GM12878 (cell line): ENCODE results near the gene MIA2. TPM values are rescaled to one million over a fixed set of nuclear protein-coding genes. Genes with fewer than 3 reads are reported as not detected.

Experiments used
- EED ChIP-seq: sonication (generic); IDR thresholded peaks from 2 replicates; pipeline ENCODE4 v1.6.1; 2016; ENCODE audit warnings: antibody characterized with exemption, low read depth
- EGR1 ChIP-seq, 2 experiments: IDR thresholded peaks; 1 replicate in 1 of 2; 2 replicates in 1 of 2; pipeline ENCODE4 v1.6.1; 2011 to 2012; ENCODE audit warnings: low read depth in 2 of 2, low read length in 2 of 2, borderline replicate concordance in 1 of 2, mild to moderate bottlenecking in 1 of 2, moderate library complexity in 1 of 2
- ESRRA ChIP-seq: IDR thresholded peaks from 2 replicates; pipeline ENCODE4 v1.6.1; 2012; ENCODE audit warnings: mild to moderate bottlenecking, low read length, improper control_type of control experiment
- ETV6 ChIP-seq, 2 experiments: fragments of 450-650 bp in 1 of 2; IDR thresholded peaks in 1 of 2; conservative IDR thresholded peaks in 1 of 2; 2 replicates each; pipeline ENCODE4 v1.6.1; 2014; ENCODE audit warnings: antibody characterized with exemption in 1 of 2, borderline replicate concordance in 1 of 2, low read depth in 1 of 2, mild to moderate bottlenecking in 1 of 2, moderate library complexity in 1 of 2
- EZH2 ChIP-seq: IDR thresholded peaks from 2 replicates; pipeline ENCODE4 v1.6.1; 2012; ENCODE audit warnings: low read depth, mild to moderate bottlenecking, control low read depth, inconsistent platforms, low read length, borderline replicate concordance; ENCODE audit not compliant: control insufficient read depth
- HDAC6 ChIP-seq: fragments of 200-600 bp; sonication (generic); IDR thresholded peaks from one replicate; pipeline ENCODE4 v1.8.0; 2017; ENCODE audit warnings: antibody characterized with exemption; ENCODE audit not compliant: unreplicated experiment
- MAX ChIP-seq: IDR thresholded peaks from 2 replicates; pipeline ENCODE4 v1.6.1; 2012; ENCODE audit warnings: low read depth, low read length, improper control_type of control experiment
- NR2F1 ChIP-seq: fragments of 450-650 bp; conservative IDR thresholded peaks from 2 replicates; pipeline ENCODE4 v1.6.1; 2017; ENCODE audit warnings: mild to moderate bottlenecking
- POLR2AphosphoS2 ChIP-seq: IDR thresholded peaks from 2 replicates; pipeline ENCODE4 v1.6.1; 2011; ENCODE audit warnings: low read depth, mild to moderate bottlenecking, low read length, improper control_type of control experiment, moderate library complexity
- RB1 ChIP-seq: fragments of 450-650 bp; formaldehyde crosslinking; IDR thresholded peaks from 2 replicates; pipeline ENCODE4 v1.6.1; 2017; ENCODE audit warnings: mild to moderate bottlenecking, borderline replicate concordance
- RFX5 ChIP-seq: IDR thresholded peaks from 2 replicates; pipeline ENCODE4 v1.6.1; 2011; ENCODE audit warnings: low read depth, low read length, improper control_type of control experiment
- SIN3A ChIP-seq: IDR thresholded peaks from 2 replicates; pipeline ENCODE4 v1.6.1; 2012; ENCODE audit warnings: low read depth, low read length, improper control_type of control experiment
- SMAD1 ChIP-seq: fragments of 450-650 bp; IDR thresholded peaks from 2 replicates; pipeline ENCODE4 v1.6.1; 2018; ENCODE audit warnings: mild to moderate bottlenecking, low read depth; ENCODE audit not compliant: partially characterized antibody
- STAT1 ChIP-seq: fragments of 450-650 bp; conservative IDR thresholded peaks from 2 replicates; pipeline ENCODE4 v1.6.1; 2014; ENCODE audit warnings: antibody characterized with exemption, mild to moderate bottlenecking
- SUZ12 ChIP-seq: fragments of 200-600 bp; sonication (generic); IDR thresholded peaks from one replicate; pipeline ENCODE4 v1.6.1; 2018; ENCODE audit warnings: antibody characterized with exemption, mild to moderate bottlenecking; ENCODE audit not compliant: unreplicated experiment
- TCF12 ChIP-seq: IDR thresholded peaks from 2 replicates; pipeline ENCODE4 v1.6.1; 2011; ENCODE audit warnings: low read depth, mild to moderate bottlenecking, low read length
- YBX1 ChIP-seq: fragments of 450-650 bp; IDR thresholded peaks from 2 replicates; pipeline ENCODE4 v1.6.1; 2016; ENCODE audit warnings: antibody characterized with exemption
- ZBTB33 ChIP-seq: fragments of 450-650 bp; IDR thresholded peaks from 2 replicates; pipeline ENCODE4 v1.6.1; 2017; ENCODE audit warnings: mild to moderate bottlenecking
- ZNF622 ChIP-seq: fragments of 450-650 bp; IDR thresholded peaks from 2 replicates; pipeline ENCODE4 v1.6.1; 2017; ENCODE audit warnings: mild to moderate bottlenecking, inconsistent platforms
- polyA plus RNA-seq, 11 experiments: library from polyadenylated mRNA; depleted of rRNA in 4 of 11; unstranded in 6 of 11; stranded (reverse) in 5 of 11; fragments of >200 nt; fragmentation: Nextera tagmentation in 4 of 11; fragmentation: Illumina TruSeq in 1 of 11; extraction: Ambion mirVana in 4 of 11; extraction: Trizol in 1 of 11; gene quantifications; 1 replicate in 1 of 11; 2 replicates in 10 of 11; pipeline versions ENCODE4 v1.2.1 to v1.2.3, GENCODE V29; 2011 to 2016; ENCODE audit warnings: inconsistent platforms in 2 of 11, missing spikeins in 2 of 11, low read depth in 1 of 11
- total RNA-seq, 4 experiments: library from RNA; depleted of rRNA in 3 of 4; stranded (reverse); fragments of >200 nt in 3 of 4; fragmentation: Illumina TruSeq in 1 of 4; extraction: Trizol in 1 of 4; gene quantifications; 2 replicates each; pipeline versions ENCODE4 v1.2.1 to v1.2.3, GENCODE V29; 2013 to 2021
- TF ChIP-seq, protein P1 (sequence below): IDR thresholded peaks from 2 replicates; pipeline ENCODE4 v1.6.1; 2012; ENCODE audit warnings: improper control_type of control experiment, low read depth, low read length; ENCODE audit not compliant: insufficient replicate concordance
- TF ChIP-seq, protein P2 (sequence below): IDR thresholded peaks from 2 replicates; pipeline ENCODE4 v1.6.1; 2012; ENCODE audit warnings: mild to moderate bottlenecking, low read depth, low read length

Gene MIA2
- total and polyA plus RNA-seq, 10 of the 15 experiments (the other 5 are each of a cell fraction or from before 2014, with no cell fraction given), result 6.3 to 36.8 (median 17.1) TPM

- TF ChIP-seq SIN3A (no peak; the same call in 1 of the 2 replicates), ZBTB33 (no peak), MAX (peak; percentile 19; the same call in 1 of the 2 replicates), RFX5 (no peak), STAT1 (no peak), TCF12 (peak; percentile 18; the same call in 1 of the 2 replicates), ETV6 (conservative IDR thresholded peaks at IDR 0.05 in 1 of 2, IDR thresholded peaks at IDR 0.05 in 1 of 2; ENCODE audit: borderline replicate concordance in 1 of 2, low read depth in 1 of 2) (no peak), RB1 (no peak), EED (peak; percentile 36; the same call in 1 of the 2 replicates), SMAD1 (no peak), POLR2AphosphoS2 (no peak; the same call in 1 of the 2 replicates), ZNF622 (no peak), EGR1 (IDR thresholded peaks at IDR 0.05; ENCODE audit: borderline replicate concordance in 1 of 2, low read depth in 2 of 2, low read length in 2 of 2) (no peak), NR2F1 (peak; percentile 70), HDAC6 (no peak), YBX1 (no peak), ESRRA (peak; percentile 43; the same call in 1 of the 2 replicates), SUZ12 (no peak), EZH2 (no peak)
- TF ChIP-seq, protein P1, sequence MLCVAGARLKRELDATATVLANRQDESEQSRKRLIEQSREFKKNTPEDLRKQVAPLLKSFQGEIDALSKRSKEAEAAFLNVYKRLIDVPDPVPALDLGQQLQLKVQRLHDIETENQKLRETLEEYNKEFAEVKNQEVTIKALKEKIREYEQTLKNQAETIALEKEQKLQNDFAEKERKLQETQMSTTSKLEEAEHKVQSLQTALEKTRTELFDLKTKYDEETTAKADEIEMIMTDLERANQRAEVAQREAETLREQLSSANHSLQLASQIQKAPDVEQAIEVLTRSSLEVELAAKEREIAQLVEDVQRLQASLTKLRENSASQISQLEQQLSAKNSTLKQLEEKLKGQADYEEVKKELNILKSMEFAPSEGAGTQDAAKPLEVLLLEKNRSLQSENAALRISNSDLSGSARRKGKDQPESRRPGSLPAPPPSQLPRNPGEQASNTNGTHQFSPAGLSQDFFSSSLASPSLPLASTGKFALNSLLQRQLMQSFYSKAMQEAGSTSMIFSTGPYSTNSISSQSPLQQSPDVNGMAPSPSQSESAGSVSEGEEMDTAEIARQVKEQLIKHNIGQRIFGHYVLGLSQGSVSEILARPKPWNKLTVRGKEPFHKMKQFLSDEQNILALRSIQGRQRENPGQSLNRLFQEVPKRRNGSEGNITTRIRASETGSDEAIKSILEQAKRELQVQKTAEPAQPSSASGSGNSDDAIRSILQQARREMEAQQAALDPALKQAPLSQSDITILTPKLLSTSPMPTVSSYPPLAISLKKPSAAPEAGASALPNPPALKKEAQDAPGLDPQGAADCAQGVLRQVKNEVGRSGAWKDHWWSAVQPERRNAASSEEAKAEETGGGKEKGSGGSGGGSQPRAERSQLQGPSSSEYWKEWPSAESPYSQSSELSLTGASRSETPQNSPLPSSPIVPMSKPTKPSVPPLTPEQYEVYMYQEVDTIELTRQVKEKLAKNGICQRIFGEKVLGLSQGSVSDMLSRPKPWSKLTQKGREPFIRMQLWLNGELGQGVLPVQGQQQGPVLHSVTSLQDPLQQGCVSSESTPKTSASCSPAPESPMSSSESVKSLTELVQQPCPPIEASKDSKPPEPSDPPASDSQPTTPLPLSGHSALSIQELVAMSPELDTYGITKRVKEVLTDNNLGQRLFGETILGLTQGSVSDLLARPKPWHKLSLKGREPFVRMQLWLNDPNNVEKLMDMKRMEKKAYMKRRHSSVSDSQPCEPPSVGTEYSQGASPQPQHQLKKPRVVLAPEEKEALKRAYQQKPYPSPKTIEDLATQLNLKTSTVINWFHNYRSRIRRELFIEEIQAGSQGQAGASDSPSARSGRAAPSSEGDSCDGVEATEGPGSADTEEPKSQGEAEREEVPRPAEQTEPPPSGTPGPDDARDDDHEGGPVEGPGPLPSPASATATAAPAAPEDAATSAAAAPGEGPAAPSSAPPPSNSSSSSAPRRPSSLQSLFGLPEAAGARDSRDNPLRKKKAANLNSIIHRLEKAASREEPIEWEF, result no peak
- TF ChIP-seq, protein P2, sequence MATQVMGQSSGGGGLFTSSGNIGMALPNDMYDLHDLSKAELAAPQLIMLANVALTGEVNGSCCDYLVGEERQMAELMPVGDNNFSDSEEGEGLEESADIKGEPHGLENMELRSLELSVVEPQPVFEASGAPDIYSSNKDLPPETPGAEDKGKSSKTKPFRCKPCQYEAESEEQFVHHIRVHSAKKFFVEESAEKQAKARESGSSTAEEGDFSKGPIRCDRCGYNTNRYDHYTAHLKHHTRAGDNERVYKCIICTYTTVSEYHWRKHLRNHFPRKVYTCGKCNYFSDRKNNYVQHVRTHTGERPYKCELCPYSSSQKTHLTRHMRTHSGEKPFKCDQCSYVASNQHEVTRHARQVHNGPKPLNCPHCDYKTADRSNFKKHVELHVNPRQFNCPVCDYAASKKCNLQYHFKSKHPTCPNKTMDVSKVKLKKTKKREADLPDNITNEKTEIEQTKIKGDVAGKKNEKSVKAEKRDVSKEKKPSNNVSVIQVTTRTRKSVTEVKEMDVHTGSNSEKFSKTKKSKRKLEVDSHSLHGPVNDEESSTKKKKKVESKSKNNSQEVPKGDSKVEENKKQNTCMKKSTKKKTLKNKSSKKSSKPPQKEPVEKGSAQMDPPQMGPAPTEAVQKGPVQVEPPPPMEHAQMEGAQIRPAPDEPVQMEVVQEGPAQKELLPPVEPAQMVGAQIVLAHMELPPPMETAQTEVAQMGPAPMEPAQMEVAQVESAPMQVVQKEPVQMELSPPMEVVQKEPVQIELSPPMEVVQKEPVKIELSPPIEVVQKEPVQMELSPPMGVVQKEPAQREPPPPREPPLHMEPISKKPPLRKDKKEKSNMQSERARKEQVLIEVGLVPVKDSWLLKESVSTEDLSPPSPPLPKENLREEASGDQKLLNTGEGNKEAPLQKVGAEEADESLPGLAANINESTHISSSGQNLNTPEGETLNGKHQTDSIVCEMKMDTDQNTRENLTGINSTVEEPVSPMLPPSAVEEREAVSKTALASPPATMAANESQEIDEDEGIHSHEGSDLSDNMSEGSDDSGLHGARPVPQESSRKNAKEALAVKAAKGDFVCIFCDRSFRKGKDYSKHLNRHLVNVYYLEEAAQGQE, result no peak
Observed at GRCh38 chr14:39266525-39266870, 32.8 kb downstream of the MIA2 start (continued).
